ENCODE results near the gene IL20RA.
A peak's percentile ranks its signal among the peaks of the same experiment; 100 is the strongest.

GRCh38 chr6:137044366-137045221 is at the start of gene IL20RA:
- TF ChIP-seq PHF8 (CRISPR knock-in tag; IDR thresholded peaks at IDR 0.05) (no peak), POLR2AphosphoS5 (IDR thresholded peaks at IDR 0.05; ENCODE audit: low read depth, low read length) (no peak), TAF1 (CRISPR knock-in tag; IDR thresholded peaks at IDR 0.05) (no peak), ZNF616 (CRISPR knock-in tag; IDR thresholded peaks at IDR 0.05; ENCODE audit: low read depth) (no peak), EZH2 (conservative IDR thresholded peaks at IDR 0.05; ENCODE audit: low read depth, low read length) (0 out of 2 replicates have a peak, but pooled peaks have one; percentile 64), ARNTL (CRISPR knock-in tag; IDR thresholded peaks at IDR 0.05) (no peak), CTCF (CRISPR knock-in tag; IDR thresholded peaks at IDR 0.05) (no peak), ZMYM3 (CRISPR knock-in tag; IDR thresholded peaks at IDR 0.05) (no peak), ZNF558 (CRISPR knock-in tag; IDR thresholded peaks at IDR 0.05; ENCODE audit: borderline replicate concordance) (no peak), ZNF605 (CRISPR knock-in tag; IDR thresholded peaks at IDR 0.05) (no peak), PRPF4 (IDR thresholded peaks at IDR 0.05; ENCODE audit: low read depth, low read length, poor library complexity, severe bottlenecking) (no peak), NCOA2 (CRISPR knock-in tag; IDR thresholded peaks at IDR 0.05) (no peak), PRDM4 (CRISPR knock-in tag; IDR thresholded peaks at IDR 0.05; ENCODE audit: borderline replicate concordance) (no peak), CEBPB (IDR thresholded peaks at IDR 0.05; ENCODE audit: borderline replicate concordance, low read depth, low read length) (no peak)
